ENCODE data around the gene ADARB2. TPM values are rescaled to one million over a fixed set of nuclear protein-coding genes. Genes with fewer than 3 reads are reported as not detected.

Gene ADARB2
- total and polyA plus RNA-seq, 8 donors: 0.34 to 24.7 (median 3.2) TPM

DNA sequence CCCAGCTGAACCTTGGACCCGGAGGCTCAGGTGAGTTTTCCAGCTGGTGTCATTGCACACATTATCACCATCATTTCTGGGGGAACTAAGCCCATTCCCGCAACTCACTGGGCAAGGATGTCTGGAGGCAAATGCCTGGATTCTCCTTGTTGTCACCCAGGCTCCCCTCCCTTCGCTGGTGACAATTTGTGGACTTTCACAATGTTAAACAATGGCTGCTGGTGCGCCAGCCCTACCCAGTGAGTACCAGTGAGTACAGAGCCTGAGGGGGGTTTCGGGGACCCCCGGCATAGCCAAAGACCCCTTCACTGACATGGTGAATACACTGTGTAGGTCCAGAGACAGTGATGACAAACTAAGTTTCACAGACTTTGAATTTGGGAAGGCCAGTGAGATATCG, 189.2 kb downstream of the ADARB2 start:
- no peak overlapping the region for H3K27ac ChIP-seq
- 79 to 85% methylated on average over 7 of the region's 7 CpGs for WGBS, 2 donors
- H3K36me3 ChIP-seq: no peaks in the 10 kb centered on the region
- no peaks in the 10 kb centered on the region for H3K4me1 ChIP-seq
- FAIRE-seq: no peak
- no peaks in the 10 kb centered on the region for H3K9me3 ChIP-seq
- no peak for ATAC-seq
- no peak overlapping the region for H3K4me3 ChIP-seq
- DNase-seq: no peak
- no peaks in the 10 kb centered on the region for H3K27me3 ChIP-seq
- no peak for TF ChIP-seq CTCF (IDR thresholded peaks at IDR 0.05)
- intact Hi-C loops (cut with DNase I): no loop called here

DNA sequence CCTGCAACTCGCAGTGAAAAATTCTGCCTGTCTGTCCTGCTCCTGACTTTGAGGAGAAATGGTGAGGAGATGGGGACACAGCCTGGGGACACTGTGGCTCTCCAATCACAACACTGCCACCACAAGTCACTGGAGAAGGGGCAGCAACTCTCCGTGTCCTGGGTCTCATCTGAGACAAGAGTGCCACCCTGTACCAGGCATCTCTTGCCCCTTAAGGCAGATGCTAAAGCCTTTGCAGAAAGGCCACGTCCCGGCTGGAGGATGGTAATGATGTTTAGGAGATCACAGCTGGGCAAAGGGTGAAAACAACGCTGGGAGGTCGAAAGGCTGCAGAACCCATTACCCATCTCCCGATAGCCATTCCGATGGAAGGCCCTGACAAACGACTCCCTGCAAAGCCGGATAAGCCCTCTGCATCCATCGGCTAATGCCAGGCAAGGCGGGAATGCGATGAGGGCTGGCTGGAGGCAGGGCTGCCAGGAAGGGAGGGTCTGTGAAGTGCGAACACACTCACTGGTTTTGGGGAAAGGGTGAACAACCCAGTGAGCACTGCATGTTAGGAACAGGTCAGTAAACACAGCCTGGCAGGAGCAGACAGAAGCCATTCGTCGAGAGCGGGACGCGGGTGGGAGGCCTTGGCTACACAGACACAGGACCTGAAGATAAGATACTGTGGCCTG, 190.8 kb downstream of the ADARB2 start:
- no peak for ATAC-seq
- H3K4me3 ChIP-seq: no peak overlapping the region
- WGBS, 2 donors: 58 to 60% methylated on average over 19 of the region's 19 CpGs
- no peaks in the 10 kb centered on the region for H3K36me3 ChIP-seq
- H3K27me3 ChIP-seq: no peaks in the 10 kb centered on the region
- FAIRE-seq: no peak
- H3K4me1 ChIP-seq: no peaks in the 10 kb centered on the region
- H3K27ac ChIP-seq: no peak overlapping the region
- DNase-seq: no peak
- H3K9me3 ChIP-seq: no peaks in the 10 kb centered on the region
- TF ChIP-seq CTCF (IDR thresholded peaks at IDR 0.05): no peak
- intact Hi-C loops (cut with DNase I): no loop called here

- no peak for TF ChIP-seq CTCF (IDR thresholded peaks at IDR 0.05)
- intact Hi-C loops (cut with DNase I): no loop called here
- H3K27ac ChIP-seq: no peak overlapping the region
- no peaks in the 10 kb centered on the region for H3K27me3 ChIP-seq
- no peaks in the 10 kb centered on the region for H3K9me3 ChIP-seq
- ATAC-seq (no peak), FAIRE-seq (no peak), DNase-seq (no peak)
- no peaks in the 10 kb centered on the region for H3K4me1 ChIP-seq
- H3K4me3 ChIP-seq: no peak overlapping the region
- 52 to 59% methylated on average over 7 of the region's 7 CpGs for WGBS, 2 donors
- no peaks in the 10 kb centered on the region for H3K36me3 ChIP-seq
These were observed 191.8 kb downstream of the ADARB2 start for GRCh38 chr10:1545524-1545923.

DNA sequence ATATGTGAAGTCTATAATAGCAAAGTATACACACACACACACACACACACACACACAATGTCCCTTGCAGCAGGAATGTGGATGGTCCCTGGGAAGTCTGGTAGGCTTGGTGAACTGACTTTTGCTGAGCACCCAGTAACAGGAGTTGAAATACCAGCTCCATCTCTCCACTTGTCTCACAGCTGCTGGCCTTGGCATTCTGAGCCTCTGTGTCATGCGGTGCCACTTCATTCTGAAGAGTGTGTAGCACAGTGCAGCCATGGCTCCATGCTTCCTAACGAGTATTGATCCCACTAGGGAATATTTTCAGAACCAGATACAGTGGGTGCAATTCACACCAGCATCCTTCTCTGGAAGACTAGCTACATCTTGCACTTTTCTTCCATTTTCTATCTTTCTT, 192.4 kb downstream of the ADARB2 start:
- Histone ChIP-seq H3K9me3 (no peaks in the 10 kb centered on the region), H3K4me3 (no peak overlapping the region), H3K4me1 (no peaks in the 10 kb centered on the region), H3K27ac (no peak overlapping the region), H3K27me3 (no peaks in the 10 kb centered on the region), H3K36me3 (no peaks in the 10 kb centered on the region)
- FAIRE-seq: no peak
- TF ChIP-seq CTCF (IDR thresholded peaks at IDR 0.05): no peak
- 42 to 63% methylated on average over 2 of the region's 2 CpGs for WGBS, 2 donors
- no peak for DNase-seq
- intact Hi-C loops (cut with DNase I): no loop called here
- no peak for ATAC-seq

DNA sequence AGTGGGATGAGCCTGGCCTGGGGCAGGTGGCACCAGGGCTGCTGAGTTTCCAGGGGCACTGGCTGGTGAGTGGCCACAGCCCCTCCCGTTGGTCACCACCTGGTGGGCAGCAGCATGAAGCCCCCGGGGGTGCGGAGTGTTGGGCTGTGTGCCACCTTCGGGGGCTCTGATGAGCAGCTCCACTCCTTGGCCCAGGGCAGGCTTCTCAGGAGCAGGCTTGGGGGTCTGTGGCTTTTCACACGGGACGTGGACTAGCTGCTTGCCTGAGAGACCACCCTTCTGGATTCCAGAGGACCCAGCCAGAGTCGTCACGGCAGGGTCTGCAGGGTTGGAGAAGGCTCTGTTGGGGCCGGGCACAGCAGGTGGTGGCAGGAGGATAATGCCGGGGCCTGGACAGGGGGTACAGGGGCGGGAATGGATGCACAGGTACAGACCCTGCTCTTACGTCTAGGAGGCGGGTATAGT, 193.1 kb downstream of the ADARB2 start:
- intact Hi-C loops (cut with DNase I): no loop called here

More for the DNA sequence above, 193.1 kb downstream of the ADARB2 start:
- ATAC-seq: no peak
- Histone ChIP-seq H3K4me3 (no peak overlapping the region), H3K9me3 (no peaks in the 10 kb centered on the region), H3K27ac (no peak overlapping the region), H3K4me1 (no peaks in the 10 kb centered on the region), H3K27me3 (no peaks in the 10 kb centered on the region), H3K36me3 (no peaks in the 10 kb centered on the region)
- no peak for TF ChIP-seq CTCF (IDR thresholded peaks at IDR 0.05)
- no peak for DNase-seq
- WGBS, 2 donors: 74 to 79% methylated on average over 13 of the region's 13 CpGs
- no peak for FAIRE-seq
